Measurements from ENCODE around the gene ZNF90. TPM values are rescaled to one million over a fixed set of nuclear protein-coding genes. Genes with fewer than 3 reads are reported as not detected.

Gene ZNF90
- total RNA-seq, 1 experiment from 2014 or later, result not detected

GRCh38 chr19:20167651-20168122 is 89.9 kb downstream of the ZNF90 start:
- intact Hi-C loops (cut with micrococcal nuclease), result no loop called here
- Histone ChIP-seq H3K36me3 (ENCODE audit: control insufficient read depth in 1 of 2, insufficient read depth in 2 of 2, low read length in 2 of 2) (no peaks in the 10 kb centered on the region), H3K27ac (ENCODE audit: low read depth, low read length) (no peak overlapping the region), H4K20me1 (ENCODE audit: insufficient read depth) (no peaks in the 10 kb centered on the region), H3K9ac (ENCODE audit: low read length) (no peak overlapping the region), H3K27me3 (ENCODE audit: insufficient read depth, low read length) (no peaks in the 10 kb centered on the region), H3K9me2 (ENCODE audit: insufficient read depth) (no peaks in the 10 kb centered on the region), H3K4me1 (ENCODE audit: control insufficient read depth in 1 of 2, insufficient read depth in 2 of 2, low read length in 2 of 2) (no peaks in the 10 kb centered on the region), H2AFZ (ENCODE audit: low read depth, low read length, poor library complexity, severe bottlenecking) (no peak overlapping the region), H3K9me3 (ENCODE audit: control insufficient read depth in 1 of 2, insufficient read depth in 1 of 2, low read depth in 1 of 2, low read length in 2 of 2) (peaks cover 4 to 11% of the 10 kb centered on the region in 2 experiments; a peak in 2 of 4 replicates), H3K79me2 (ENCODE audit: insufficient read depth, low read length) (no peaks in the 10 kb centered on the region), H3K4me3 (replicated peaks in 1 of 2; ENCODE audit: low read depth in 1 of 2, low read length in 2 of 2) (no peak overlapping the region), H3K4me2 (ENCODE audit: low read length) (no peak overlapping the region)
- CTCF ChIA-PET, result no interaction called here
- no TSS peak for BruUV-seq (replicated peaks)
- RAD21 ChIA-PET (ENCODE audit: low non-redundant PET in 1 of 2, low total read pairs in 2 of 2, uncharacterized antibody in 2 of 2, unreplicated experiment in 2 of 2), result no interaction called here
- TF ChIP-seq ELF1 (IDR thresholded peaks at IDR 0.05; ENCODE audit: borderline replicate concordance, low read depth), result no peak
- DNase-seq (ENCODE audit: low read depth, low spot score) (no peak), ATAC-seq (no peak)
- POLR2A ChIA-PET, result no interaction called here

Other genes with a start within 250 kb of the ZNF90 start
- not detected for gene ZNF253, start 212.1 kb upstream of the ZNF90 start, total RNA-seq (2021; ENCODE audit: unreplicated experiment)
- not detected for gene ZNF93, start 177.1 kb upstream of the ZNF90 start, total RNA-seq (2021; ENCODE audit: unreplicated experiment)
- not detected for gene ZNF682, start 38.5 kb upstream of the ZNF90 start, total RNA-seq (2021; ENCODE audit: unreplicated experiment)
- gene ZNF486, start 89.2 kb downstream of the ZNF90 start, total RNA-seq (2021; ENCODE audit: unreplicated experiment), result not detected

All from HCT116 (cell line).